Measurements from ENCODE around the gene TNFRSF12A. TPM values are rescaled to one million over a fixed set of nuclear protein-coding genes. Genes with fewer than 3 reads are reported as not detected.
A peak's percentile ranks its signal among the peaks of the same experiment; 100 is the strongest.

Gene TNFRSF12A
- total and polyA plus RNA-seq, 2 of the 8 experiments (the other 6 are each of a cell fraction or from before 2014, with no cell fraction given): 81.0 to 82.5 TPM

- Histone ChIP-seq H2BK5ac (ENCODE audit: low read depth, low read length) (no peak overlapping the region), H4K8ac (ENCODE audit: extremely low read depth, insufficient read depth, low read length) (no peak overlapping the region; the same call in 1 of the 2 replicates), H3K79me1 (ENCODE audit: low read depth, low read length) (no peaks in the 10 kb centered on the region; the same call in 1 of the 2 replicates), H3K4me2 (ENCODE audit: insufficient read depth in 1 of 2, low read depth in 2 of 2, low read length in 2 of 2) (peak overlapping the region in 1 of 2 experiments; percentile 88; a peak in 2 of 4 replicates), H3K79me2 (ENCODE audit: control insufficient read depth in 1 of 2, insufficient read depth in 2 of 2, low read length in 2 of 2) (peaks cover 0 to 6% of the 10 kb centered on the region in 2 experiments; a peak in 1 of 4 replicates), H3K9ac (replicated peaks in 1 of 4; ENCODE audit: extremely low read depth in 1 of 4, low read depth in 3 of 4, low read length in 3 of 4) (peak overlapping the region in 1 of 4 experiments; percentile 41; a peak in 1 of 7 replicates), H4K91ac (replicated peaks; ENCODE audit: insufficient read length, low read length) (no peak overlapping the region), H2BK15ac (ENCODE audit: low read length) (no peak overlapping the region), H3K23ac (ENCODE audit: insufficient read length) (no peak overlapping the region), H3K4ac (replicated peaks; ENCODE audit: insufficient read length, low read depth, low read length) (no peak overlapping the region), H4K5ac (ENCODE audit: insufficient read length, low read depth, low read length) (no peak overlapping the region), H2BK20ac (ENCODE audit: low read length) (no peak overlapping the region), H3K18ac (ENCODE audit: extremely low read depth, low read length) (no peak overlapping the region), H3K23me2 (ENCODE audit: low read depth, low read length) (peaks cover 13% of the 10 kb centered on the region), H3K14ac (ENCODE audit: insufficient read length) (no peak overlapping the region), H2AK5ac (ENCODE audit: low read depth, low read length) (no peak overlapping the region), H3K9me3 (ENCODE audit: insufficient read depth in 2 of 2, low read depth in 1 of 2, low read length in 1 of 2) (no peaks in the 10 kb centered on the region), H3K4me3 (ENCODE audit: extremely low read depth in 1 of 4, insufficient read depth in 2 of 4, low read depth in 3 of 4, low read length in 4 of 4) (peak overlapping the region in 1 of 4 experiments; percentile 58; a peak in 1 of 8 replicates), H3K56ac (replicated peaks; ENCODE audit: insufficient read length, low read depth, low read length) (no peak overlapping the region), H3K27ac (ENCODE audit: low read depth, low read length) (no peak overlapping the region), H4K20me1 (replicated peaks in 1 of 2; ENCODE audit: control insufficient read depth in 1 of 2, insufficient read depth in 2 of 2, low read length in 2 of 2) (no peaks in the 10 kb centered on the region), H3K4me1 (replicated peaks in 1 of 4; ENCODE audit: control insufficient read depth in 3 of 4, insufficient read depth in 4 of 4, low read length in 3 of 4) (peaks cover 11 to 35% (median 30%) of the 10 kb centered on the region in 4 experiments), H2AFZ (ENCODE audit: low read length) (no peak overlapping the region), H3K27me3 (replicated peaks in 1 of 4; ENCODE audit: control insufficient read depth in 3 of 4, extremely low read depth in 1 of 4, insufficient read depth in 3 of 4, low read length in 3 of 4) (no peaks in the 10 kb centered on the region), H2BK120ac (replicated peaks; ENCODE audit: low read depth, low read length) (no peak overlapping the region), H3K36me3 (ENCODE audit: control insufficient read depth in 2 of 4, insufficient read depth in 4 of 4, low read length in 3 of 4) (peaks cover 0 to 3% (median 0%) of the 10 kb centered on the region in 4 experiments; a peak in 1 of 8 replicates), H2BK12ac (ENCODE audit: low read depth, low read length) (no peak overlapping the region)
- no peak for DNase-seq (ENCODE audit: low read depth in 1 of 2, low spot score in 2 of 2)
- no peak for FAIRE-seq
- POLR2A ChIA-PET (ENCODE audit: partially characterized antibody): interaction anchor here (0.6 to 35.7 kb wide), 15 partner anchors 11 to 134 kb away, joined by 3 to 1808 read pairs (median 4); partner anchors contain the start of genes BICDL2, CLDN6, CLDN9 and HCFC1R1
- CTCF ChIA-PET (ENCODE audit: partially characterized antibody): interaction anchor here (0.6 to 17.3 kb wide), 15 partner anchors 8 to 102 kb away, joined by 3 to 639 read pairs (median 3); partner anchors contain the start of genes BICDL2, CLDN6, CLDN9 and HCFC1R1
- 0% methylated on average over 11 of the region's 67 CpGs; no CpG with 5 or more reads in 1 of the 2 experiments for WGBS, 2 experiments (ENCODE audit: extremely low coverage in 1 of 2, insufficient coverage in 1 of 2, insufficient read length in 1 of 2, insufficient replicate concordance in 2 of 2, low coverage in 1 of 2, low lambda C conversion rate in 2 of 2, missing lambda C conversion rate in 1 of 2)
- TF ChIP-seq EZH2 (IDR thresholded peaks at IDR 0.05; ENCODE audit: low read depth, low read length, severe bottlenecking): no peak
- no peak for TF ChIP-seq EP300 (IDR thresholded peaks at IDR 0.05; ENCODE audit: borderline replicate concordance in 1 of 2, low read depth in 2 of 2, low read length in 2 of 2)
- TF ChIP-seq TEAD4 (IDR thresholded peaks at IDR 0.05; ENCODE audit: low read depth, low read length): no peak
- no peak for TF ChIP-seq NANOG (IDR thresholded peaks at IDR 0.05; ENCODE audit: insufficient read depth, low read depth, low read length, poor library complexity, severe bottlenecking)
- TF ChIP-seq POU5F1 (IDR thresholded peaks at IDR 0.05; ENCODE audit: low read depth, low read length): no peak
- TF ChIP-seq CTCF (IDR thresholded peaks at IDR 0.05; ENCODE audit: control extremely low read depth in 1 of 3, insufficient read depth in 1 of 3, low read depth in 1 of 3, low read length in 3 of 3): no peak
- TF ChIP-seq EGR1 (IDR thresholded peaks at IDR 0.05; ENCODE audit: borderline replicate concordance, low read depth, low read length): no peak
- no peak for TF ChIP-seq CTBP2 (IDR thresholded peaks at IDR 0.05; ENCODE audit: borderline replicate concordance, insufficient read depth, insufficient read length, low read length)
- TF ChIP-seq MAX (IDR thresholded peaks at IDR 0.05): no peak
These were observed 15.8 kb upstream of the TNFRSF12A start for GRCh38 chr16:3004319-3004718.
